ENCODE results near the gene CLSTN3. TPM values are rescaled to one million over a fixed set of nuclear protein-coding genes. Genes with fewer than 3 reads are reported as not detected.
A peak's percentile ranks its signal among the peaks of the same experiment; 100 is the strongest.

The CLSTN3 gene
- total and polyA plus RNA-seq, 2 donors: 16.5 to 25.3 TPM

DNA sequence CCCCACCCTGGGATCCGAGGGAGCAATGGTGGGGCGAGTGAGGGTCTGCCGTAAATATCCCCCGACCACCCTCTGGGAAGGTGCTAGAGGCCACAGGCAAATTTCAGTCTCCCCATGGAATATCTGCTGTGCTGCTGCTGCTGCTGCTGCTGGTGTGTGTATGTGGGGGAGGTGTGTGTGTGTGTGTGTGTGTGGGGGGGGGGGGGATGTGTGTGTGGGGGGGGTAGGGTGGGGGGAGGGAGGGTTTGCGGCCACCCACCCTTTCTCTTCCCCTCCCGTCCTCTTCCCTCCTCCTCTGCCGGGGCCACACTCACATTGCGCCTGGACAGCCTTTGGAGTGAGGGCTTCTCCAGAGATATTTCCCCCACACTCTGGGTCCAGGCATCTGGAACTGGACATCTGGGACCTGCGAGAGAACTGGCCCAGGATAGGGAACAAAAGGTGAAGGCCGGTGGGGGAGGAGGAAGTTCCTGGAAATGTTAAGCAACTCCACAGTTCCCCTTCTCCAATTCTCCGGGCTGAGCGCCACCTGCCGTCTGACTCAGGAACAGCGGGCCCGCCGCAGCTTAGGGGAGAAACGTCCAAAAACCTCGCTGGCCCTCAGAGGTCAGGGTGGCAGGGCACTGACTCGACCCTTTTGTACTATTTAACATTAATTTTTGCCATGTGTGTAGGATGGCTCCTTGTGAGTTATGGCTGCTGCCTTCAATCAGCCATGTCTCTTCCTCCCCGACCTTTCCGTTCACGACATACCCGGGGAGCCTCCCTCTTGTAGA lies 21.2 kb upstream of the CLSTN3 start, which contains the start of gene C1RL:
TSS of gene C1RL (minus strand) at position 419 of the 776 bp plus-strand sequence. CDS start at position 385, 34 bp downstream.
- peaks cover 15 to 31% of the 10 kb centered on the region in 2 donors for H3K4me1 ChIP-seq (ENCODE audit: control insufficient read depth in 2 of 2, insufficient read depth in 2 of 2, low read length in 2 of 2)
- H3K36me3 ChIP-seq (ENCODE audit: control insufficient read depth in 2 of 2, insufficient read depth in 2 of 2, low read length in 1 of 2): peaks cover 0 to under 1% of the 10 kb centered on the region in 2 donors
- DNase-seq (ENCODE audit: low read depth in 6 of 9, low spot score in 9 of 9): peak in 8 of 9 donors; percentile 48 to 83 (median 63)
- no peaks in the 10 kb centered on the region for H3K9me3 ChIP-seq (ENCODE audit: control insufficient read depth in 2 of 2, insufficient read depth in 1 of 2, low read length in 1 of 2)
- WGBS: 14% methylated on average over 23 of the region's 23 CpGs
- peak within 1 kb of the TSS; percentile 63 to 75 for H3K4me3 ChIP-seq (ENCODE audit: low read length in 2 of 2)
- H3K27ac ChIP-seq (ENCODE audit: low read depth in 1 of 2, low read length in 1 of 2): peak within 1 kb of the TSS; percentile 91 to 94
- H3K27me3 ChIP-seq (ENCODE audit: control insufficient read depth in 2 of 2, insufficient read depth in 1 of 2, low read length in 1 of 2): no peaks in the 10 kb centered on the region

DNA sequence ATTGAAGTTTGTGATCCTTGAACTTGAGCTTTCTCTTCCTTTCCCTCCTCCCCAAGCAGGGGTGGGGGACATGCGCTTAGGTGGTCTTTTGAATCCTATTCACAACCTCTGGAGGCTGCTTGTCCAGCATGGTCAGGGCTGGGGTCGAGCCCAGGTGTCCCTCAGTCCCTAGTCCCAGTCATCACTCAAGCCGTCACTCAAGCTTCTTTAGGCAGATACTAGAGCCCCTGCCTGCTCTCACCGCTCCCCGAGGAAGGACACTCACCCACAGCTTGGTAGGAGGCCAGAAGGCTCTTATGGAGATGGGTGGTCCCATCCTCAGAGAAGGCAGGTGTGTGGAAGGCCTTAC lies 20.6 kb upstream of the CLSTN3 start:
- peak overlapping the region; percentile 63 to 75 for H3K4me3 ChIP-seq (ENCODE audit: low read length in 2 of 2)
- no peaks in the 10 kb centered on the region for H3K27me3 ChIP-seq (ENCODE audit: control insufficient read depth in 2 of 2, insufficient read depth in 1 of 2, low read length in 1 of 2)
- no peak for DNase-seq (ENCODE audit: low read depth in 6 of 9, low spot score in 9 of 9)
- no peaks in the 10 kb centered on the region for H3K9me3 ChIP-seq (ENCODE audit: control insufficient read depth in 2 of 2, insufficient read depth in 1 of 2, low read length in 1 of 2)
- H3K4me1 ChIP-seq (ENCODE audit: control insufficient read depth in 2 of 2, insufficient read depth in 2 of 2, low read length in 2 of 2): peaks cover 15 to 31% of the 10 kb centered on the region in 2 donors
- peak overlapping the region; percentile 9 to 30 for H3K27ac ChIP-seq (ENCODE audit: low read depth in 1 of 2, low read length in 1 of 2)
- 82% methylated on average over 5 of the region's 5 CpGs for WGBS
- H3K36me3 ChIP-seq (ENCODE audit: control insufficient read depth in 2 of 2, insufficient read depth in 2 of 2, low read length in 1 of 2): peaks cover 0 to 4% of the 10 kb centered on the region in 2 donors

DNA sequence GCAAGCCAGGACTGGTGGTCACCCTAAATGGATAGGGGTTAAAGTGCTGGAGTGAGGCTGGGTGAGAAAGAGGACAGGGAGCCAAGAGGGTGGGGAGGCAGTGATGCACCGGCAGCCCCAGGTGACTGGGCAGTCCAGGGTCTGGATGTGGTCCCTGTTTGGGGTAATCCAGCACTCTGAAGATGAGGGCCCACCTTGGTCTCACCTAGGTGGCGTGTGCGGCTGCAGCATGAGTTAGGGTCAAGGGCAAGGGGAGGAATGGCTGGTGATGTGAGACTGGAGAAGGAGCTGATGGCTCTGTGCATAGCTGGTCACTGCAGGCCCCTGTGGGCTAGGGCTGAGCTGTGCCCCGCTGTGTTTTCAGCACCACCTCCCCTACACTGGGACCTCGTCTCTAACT lies 19.5 kb upstream of the CLSTN3 start:
- DNase-seq (ENCODE audit: low read depth in 6 of 9, low spot score in 9 of 9): no peak
- no peak overlapping the region for H3K27ac ChIP-seq (ENCODE audit: low read depth in 1 of 2, low read length in 1 of 2)
- no peaks in the 10 kb centered on the region for H3K9me3 ChIP-seq (ENCODE audit: control insufficient read depth in 2 of 2, insufficient read depth in 1 of 2, low read length in 1 of 2)
- peaks cover 0 to 4% of the 10 kb centered on the region in 2 donors for H3K36me3 ChIP-seq (ENCODE audit: control insufficient read depth in 2 of 2, insufficient read depth in 2 of 2, low read length in 1 of 2)
- 96% methylated on average over 5 of the region's 5 CpGs for WGBS
- H3K4me3 ChIP-seq (ENCODE audit: low read length in 2 of 2): no peak overlapping the region
- peaks cover 15 to 31% of the 10 kb centered on the region in 2 donors for H3K4me1 ChIP-seq (ENCODE audit: control insufficient read depth in 2 of 2, insufficient read depth in 2 of 2, low read length in 2 of 2)
- no peaks in the 10 kb centered on the region for H3K27me3 ChIP-seq (ENCODE audit: control insufficient read depth in 2 of 2, insufficient read depth in 1 of 2, low read length in 1 of 2)

DNA sequence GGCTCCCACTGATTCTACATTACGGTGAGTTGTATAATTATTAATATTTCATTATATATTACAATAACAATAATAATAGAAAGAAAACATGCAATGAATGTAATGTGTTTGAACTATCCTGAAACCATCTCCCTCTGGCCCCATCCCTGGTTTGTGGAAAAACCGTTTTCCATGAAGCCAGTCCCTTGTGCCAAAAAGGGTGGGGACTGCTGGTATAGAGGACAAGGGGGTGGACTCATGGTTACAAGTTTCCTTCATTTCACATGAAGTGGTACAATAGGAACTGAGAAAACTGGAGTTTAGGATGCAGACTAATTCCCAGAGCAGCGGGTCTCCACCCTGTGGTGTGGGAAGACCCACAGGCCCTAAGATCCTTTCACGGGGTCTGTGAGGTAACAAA lies 18.1 kb upstream of the CLSTN3 start:
- Histone ChIP-seq H3K27ac (ENCODE audit: low read depth in 1 of 2, low read length in 1 of 2) (no peak overlapping the region), H3K4me3 (ENCODE audit: low read length in 2 of 2) (no peak overlapping the region), H3K27me3 (ENCODE audit: control insufficient read depth in 2 of 2, insufficient read depth in 1 of 2, low read length in 1 of 2) (no peaks in the 10 kb centered on the region), H3K4me1 (ENCODE audit: control insufficient read depth in 2 of 2, insufficient read depth in 2 of 2, low read length in 2 of 2) (peaks cover 15 to 30% of the 10 kb centered on the region in 2 donors), H3K9me3 (ENCODE audit: control insufficient read depth in 2 of 2, insufficient read depth in 1 of 2, low read length in 1 of 2) (no peaks in the 10 kb centered on the region), H3K36me3 (ENCODE audit: control insufficient read depth in 2 of 2, insufficient read depth in 2 of 2, low read length in 1 of 2) (peaks cover 0 to 6% of the 10 kb centered on the region in 2 donors)
- DNase-seq (ENCODE audit: low read depth in 6 of 9, low spot score in 9 of 9): no peak
- 93% methylated on average over 4 of the region's 4 CpGs for WGBS

DNA sequence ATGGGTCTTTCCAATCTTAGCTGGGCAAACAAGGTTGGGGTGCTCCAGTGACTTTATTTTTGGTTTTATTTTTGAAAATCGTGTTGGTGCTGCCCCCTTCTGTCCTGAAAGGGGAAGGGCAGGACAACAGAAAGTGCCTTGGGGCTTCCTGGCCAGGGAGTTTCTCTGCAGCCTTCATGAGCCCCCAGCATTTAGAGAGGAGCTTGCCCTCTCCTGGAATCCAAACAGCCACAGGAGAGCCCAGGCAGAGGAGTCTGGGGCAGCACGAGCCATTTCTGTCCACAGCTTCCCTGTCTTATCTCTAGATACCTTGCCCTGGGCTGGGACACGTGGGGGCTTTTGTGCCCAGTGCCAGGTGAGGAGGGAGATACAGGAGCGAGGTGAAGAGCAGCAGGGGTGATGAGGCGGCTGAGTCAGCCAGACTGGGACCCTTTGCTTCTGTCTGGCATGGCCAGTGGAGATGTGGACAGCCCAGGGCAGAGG lies 16.7 kb upstream of the CLSTN3 start:
- WGBS: 70% methylated on average over 5 of the region's 5 CpGs
- Histone ChIP-seq H3K9me3 (ENCODE audit: control insufficient read depth in 2 of 2, insufficient read depth in 1 of 2, low read length in 1 of 2) (no peaks in the 10 kb centered on the region), H3K4me1 (ENCODE audit: control insufficient read depth in 2 of 2, insufficient read depth in 2 of 2, low read length in 2 of 2) (peaks cover 9 to 18% of the 10 kb centered on the region in 2 donors), H3K4me3 (ENCODE audit: low read length in 2 of 2) (no peak overlapping the region), H3K27me3 (ENCODE audit: control insufficient read depth in 2 of 2, insufficient read depth in 1 of 2, low read length in 1 of 2) (no peaks in the 10 kb centered on the region), H3K36me3 (ENCODE audit: control insufficient read depth in 2 of 2, insufficient read depth in 2 of 2, low read length in 1 of 2) (peaks cover 0 to 12% of the 10 kb centered on the region in 2 donors), H3K27ac (ENCODE audit: low read depth in 1 of 2, low read length in 1 of 2) (no peak overlapping the region)
- DNase-seq (ENCODE audit: low read depth in 6 of 9, low spot score in 9 of 9): peak in 5 of 9 donors; percentile 41 to 74 (median 56)

DNA sequence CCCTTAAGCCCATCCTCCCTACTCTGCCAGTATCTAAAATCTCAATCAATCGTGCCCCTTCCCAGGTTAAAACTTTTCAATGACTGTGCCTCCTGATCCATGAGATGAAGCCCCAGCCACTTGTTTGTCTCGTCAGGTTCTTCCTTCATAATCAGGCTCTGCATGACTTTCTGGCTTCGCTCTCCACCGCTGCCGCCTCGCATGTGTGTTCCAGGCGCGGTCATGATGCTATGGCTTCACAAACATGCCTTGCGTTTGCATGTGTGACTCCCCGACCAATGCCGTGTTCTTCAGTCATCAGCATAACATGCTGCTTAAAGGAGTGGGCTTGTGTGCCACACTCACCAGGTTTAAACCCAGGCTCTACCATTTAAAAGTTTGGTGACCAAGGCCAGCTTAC lies 16.2 kb upstream of the CLSTN3 start:
- Histone ChIP-seq H3K36me3 (ENCODE audit: control insufficient read depth in 2 of 2, insufficient read depth in 2 of 2, low read length in 1 of 2) (peaks cover 0 to 12% of the 10 kb centered on the region in 2 donors), H3K27ac (ENCODE audit: low read depth in 1 of 2, low read length in 1 of 2) (peak overlapping the region in 1 of 2 donors; percentile 13), H3K9me3 (ENCODE audit: control insufficient read depth in 2 of 2, insufficient read depth in 1 of 2, low read length in 1 of 2) (no peaks in the 10 kb centered on the region), H3K4me1 (ENCODE audit: control insufficient read depth in 2 of 2, insufficient read depth in 2 of 2, low read length in 2 of 2) (peaks cover 5 to 16% of the 10 kb centered on the region in 2 donors), H3K27me3 (ENCODE audit: control insufficient read depth in 2 of 2, insufficient read depth in 1 of 2, low read length in 1 of 2) (no peaks in the 10 kb centered on the region), H3K4me3 (ENCODE audit: low read length in 2 of 2) (no peak overlapping the region)
- DNase-seq (ENCODE audit: low read depth in 6 of 9, low spot score in 9 of 9): no peak
- 96% methylated on average over 11 of the region's 11 CpGs for WGBS

DNA sequence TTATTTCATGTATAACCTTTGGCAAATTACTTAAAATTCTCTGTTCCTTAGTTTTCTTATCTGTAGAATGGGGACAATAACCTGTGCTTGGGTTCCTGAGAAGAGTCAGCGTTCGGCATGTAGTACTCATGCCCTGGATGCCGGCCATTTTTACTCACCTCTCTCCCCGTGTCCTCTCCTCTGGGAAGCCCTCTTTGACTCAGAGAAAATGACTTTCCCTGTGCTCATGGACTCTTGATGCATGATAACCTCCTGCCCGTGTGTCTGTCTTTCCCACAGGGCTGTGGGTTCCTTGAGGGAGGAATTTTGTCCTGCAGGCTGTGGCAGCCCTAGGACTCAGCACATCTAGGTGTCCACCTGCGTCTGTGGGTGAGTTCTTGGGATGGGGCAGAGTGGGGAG lies 15.3 kb upstream of the CLSTN3 start:
- WGBS: 97% methylated on average over 6 of the region's 6 CpGs
- Histone ChIP-seq H3K27ac (ENCODE audit: low read depth in 1 of 2, low read length in 1 of 2) (no peak overlapping the region), H3K27me3 (ENCODE audit: control insufficient read depth in 2 of 2, insufficient read depth in 1 of 2, low read length in 1 of 2) (no peaks in the 10 kb centered on the region), H3K9me3 (ENCODE audit: control insufficient read depth in 2 of 2, insufficient read depth in 1 of 2, low read length in 1 of 2) (no peaks in the 10 kb centered on the region), H3K36me3 (ENCODE audit: control insufficient read depth in 2 of 2, insufficient read depth in 2 of 2, low read length in 1 of 2) (peaks cover 0 to 12% of the 10 kb centered on the region in 2 donors), H3K4me1 (ENCODE audit: control insufficient read depth in 2 of 2, insufficient read depth in 2 of 2, low read length in 2 of 2) (peaks cover 0 to 9% of the 10 kb centered on the region in 2 donors), H3K4me3 (ENCODE audit: low read length in 2 of 2) (no peak overlapping the region)
- DNase-seq (ENCODE audit: low read depth in 6 of 9, low spot score in 9 of 9): no peak

DNA sequence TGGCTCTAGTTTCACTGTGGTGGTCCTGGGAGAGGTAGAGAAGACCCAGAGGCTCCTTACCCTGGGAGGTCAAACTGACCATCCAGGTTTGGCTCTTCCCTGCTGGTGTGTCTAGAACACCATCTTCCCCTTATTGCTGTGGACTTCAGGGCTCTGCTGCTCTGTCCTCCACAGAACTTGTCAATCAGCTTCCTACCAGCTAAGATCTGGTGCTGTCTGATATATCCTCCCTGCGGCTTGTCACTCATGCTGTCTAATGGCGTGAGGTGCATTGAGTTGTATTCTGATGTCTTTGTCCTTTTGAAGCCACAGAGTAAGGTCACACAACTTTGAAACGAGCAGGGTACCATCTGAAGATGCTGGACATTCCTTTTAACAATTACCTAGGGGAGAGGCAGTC lies 14.0 kb upstream of the CLSTN3 start:
- no peaks in the 10 kb centered on the region for H3K27me3 ChIP-seq (ENCODE audit: control insufficient read depth in 2 of 2, insufficient read depth in 1 of 2, low read length in 1 of 2)
- WGBS: 96% methylated on average over 3 of the region's 3 CpGs
- peaks cover 0 to 11% of the 10 kb centered on the region in 2 donors for H3K4me1 ChIP-seq (ENCODE audit: control insufficient read depth in 2 of 2, insufficient read depth in 2 of 2, low read length in 2 of 2)
- peaks cover 0 to 12% of the 10 kb centered on the region in 2 donors for H3K36me3 ChIP-seq (ENCODE audit: control insufficient read depth in 2 of 2, insufficient read depth in 2 of 2, low read length in 1 of 2)
- no peak overlapping the region for H3K27ac ChIP-seq (ENCODE audit: low read depth in 1 of 2, low read length in 1 of 2)
- H3K9me3 ChIP-seq (ENCODE audit: control insufficient read depth in 2 of 2, insufficient read depth in 1 of 2, low read length in 1 of 2): no peaks in the 10 kb centered on the region
- no peak overlapping the region for H3K4me3 ChIP-seq (ENCODE audit: low read length in 2 of 2)
- no peak for DNase-seq (ENCODE audit: low read depth in 6 of 9, low spot score in 9 of 9)

DNA sequence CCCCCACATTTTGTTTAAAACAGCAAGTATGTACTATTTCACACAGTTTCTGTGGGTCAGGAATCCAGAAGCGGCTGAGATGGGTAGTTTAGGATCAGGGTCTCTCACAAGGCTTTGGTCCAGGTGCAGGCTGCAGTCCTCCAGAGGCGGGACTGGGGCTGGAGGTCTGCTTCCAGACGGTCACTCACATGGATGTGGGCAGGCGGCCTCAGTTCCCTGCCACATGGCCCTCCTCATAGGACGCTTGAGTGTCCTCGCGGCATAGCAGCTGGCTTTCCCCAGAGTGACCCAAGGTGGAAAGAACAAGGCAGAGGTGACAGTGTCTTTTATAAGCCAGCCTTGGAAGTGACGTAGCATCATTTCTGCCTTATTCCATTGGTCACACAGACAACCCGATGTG lies 13.3 kb upstream of the CLSTN3 start:
- H3K27ac ChIP-seq (ENCODE audit: low read depth in 1 of 2, low read length in 1 of 2): no peak overlapping the region
- 97% methylated on average over 9 of the region's 9 CpGs for WGBS
- no peak overlapping the region for H3K4me3 ChIP-seq (ENCODE audit: low read length in 2 of 2)
- H3K9me3 ChIP-seq (ENCODE audit: control insufficient read depth in 2 of 2, insufficient read depth in 1 of 2, low read length in 1 of 2): no peaks in the 10 kb centered on the region
- peaks cover 0 to 12% of the 10 kb centered on the region in 2 donors for H3K36me3 ChIP-seq (ENCODE audit: control insufficient read depth in 2 of 2, insufficient read depth in 2 of 2, low read length in 1 of 2)
- H3K4me1 ChIP-seq (ENCODE audit: control insufficient read depth in 2 of 2, insufficient read depth in 2 of 2, low read length in 2 of 2): peaks cover 0 to 16% of the 10 kb centered on the region in 2 donors
- no peak for DNase-seq (ENCODE audit: low read depth in 6 of 9, low spot score in 9 of 9)
- no peaks in the 10 kb centered on the region for H3K27me3 ChIP-seq (ENCODE audit: control insufficient read depth in 2 of 2, insufficient read depth in 1 of 2, low read length in 1 of 2)
